ENCODE results near the gene CSPG4.
"Not testable (repeated sequence)": the region's sequence is repeated elsewhere in the genome, so short reads cannot be mapped to it uniquely, and the experiment has no call there.

The CSPG4 gene

DNA sequence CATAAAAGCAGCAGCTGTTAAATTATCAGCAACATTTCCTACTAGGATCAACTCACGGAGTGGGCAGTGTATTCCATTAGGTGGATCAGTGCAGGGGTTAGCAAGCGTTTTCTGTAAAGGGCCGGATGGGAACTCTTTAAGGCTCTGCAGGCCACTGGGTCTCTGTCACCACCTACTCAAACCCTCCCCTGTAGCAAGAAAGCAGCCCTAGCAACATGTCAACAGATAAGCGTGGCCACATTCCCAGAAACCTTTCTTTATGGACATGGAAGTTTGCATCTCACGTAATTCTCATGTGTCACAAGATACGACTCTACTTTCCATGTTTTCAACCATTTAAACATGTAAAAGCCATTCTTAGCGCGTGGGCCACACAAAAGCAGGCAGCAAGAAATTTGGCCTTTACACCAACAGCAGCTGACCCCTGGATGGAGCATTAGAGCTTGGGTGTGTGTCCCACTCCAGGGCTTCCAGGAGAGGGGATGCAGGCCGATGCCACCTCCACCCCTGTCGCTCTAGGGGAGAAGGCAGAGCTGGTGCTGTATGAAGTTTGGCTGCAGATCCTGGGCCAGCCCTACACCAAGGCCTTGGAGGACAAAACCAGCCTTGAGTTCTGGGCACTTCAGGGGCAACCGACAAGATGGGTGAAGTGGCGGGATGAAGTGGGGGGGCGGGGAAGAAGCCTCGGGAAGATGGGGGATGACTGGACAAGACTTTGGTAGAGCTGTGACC is 48.2 kb upstream of the CSPG4 start:
- Histone ChIP-seq H3K9me2 (replicated peaks; ENCODE audit: control insufficient read depth, low read length) (no peaks in the 10 kb centered on the region), H3K9me3 (ENCODE audit: control insufficient read depth, insufficient read depth, low read length) (no peaks in the 10 kb centered on the region), H3F3A (ENCODE audit: control insufficient read depth, insufficient read depth) (peaks cover 5% of the 10 kb centered on the region; the same call in 1 of the 2 replicates), H3K4me2 (ENCODE audit: low read length) (no peak overlapping the region), H4K20me1 (ENCODE audit: control insufficient read depth, insufficient read depth, low read depth, low read length) (no peaks in the 10 kb centered on the region), H3K4me1 (ENCODE audit: control insufficient read depth, low read length) (peaks cover 21% of the 10 kb centered on the region), H3K36me3 (ENCODE audit: control insufficient read depth, low read length) (no peaks in the 10 kb centered on the region), H3K4me3 (ENCODE audit: low read length) (no peak overlapping the region), H3K27ac (ENCODE audit: low read depth, low read length) (no peak overlapping the region), H3K27me3 (ENCODE audit: control insufficient read depth, low read length) (no peaks in the 10 kb centered on the region), H3K79me2 (ENCODE audit: control insufficient read depth, low read length) (peaks cover 2% of the 10 kb centered on the region; the same call in 1 of the 2 replicates)
- TF ChIP-seq EZH2phosphoT487 (IDR thresholded peaks at IDR 0.05; ENCODE audit: borderline replicate concordance, low read length) = no peak
- TF ChIP-seq, protein P1, sequence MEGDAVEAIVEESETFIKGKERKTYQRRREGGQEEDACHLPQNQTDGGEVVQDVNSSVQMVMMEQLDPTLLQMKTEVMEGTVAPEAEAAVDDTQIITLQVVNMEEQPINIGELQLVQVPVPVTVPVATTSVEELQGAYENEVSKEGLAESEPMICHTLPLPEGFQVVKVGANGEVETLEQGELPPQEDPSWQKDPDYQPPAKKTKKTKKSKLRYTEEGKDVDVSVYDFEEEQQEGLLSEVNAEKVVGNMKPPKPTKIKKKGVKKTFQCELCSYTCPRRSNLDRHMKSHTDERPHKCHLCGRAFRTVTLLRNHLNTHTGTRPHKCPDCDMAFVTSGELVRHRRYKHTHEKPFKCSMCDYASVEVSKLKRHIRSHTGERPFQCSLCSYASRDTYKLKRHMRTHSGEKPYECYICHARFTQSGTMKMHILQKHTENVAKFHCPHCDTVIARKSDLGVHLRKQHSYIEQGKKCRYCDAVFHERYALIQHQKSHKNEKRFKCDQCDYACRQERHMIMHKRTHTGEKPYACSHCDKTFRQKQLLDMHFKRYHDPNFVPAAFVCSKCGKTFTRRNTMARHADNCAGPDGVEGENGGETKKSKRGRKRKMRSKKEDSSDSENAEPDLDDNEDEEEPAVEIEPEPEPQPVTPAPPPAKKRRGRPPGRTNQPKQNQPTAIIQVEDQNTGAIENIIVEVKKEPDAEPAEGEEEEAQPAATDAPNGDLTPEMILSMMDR (IDR thresholded peaks at IDR 0.05; ENCODE audit: low read depth, low read length, poor library complexity, severe bottlenecking) = no peak

DNA sequence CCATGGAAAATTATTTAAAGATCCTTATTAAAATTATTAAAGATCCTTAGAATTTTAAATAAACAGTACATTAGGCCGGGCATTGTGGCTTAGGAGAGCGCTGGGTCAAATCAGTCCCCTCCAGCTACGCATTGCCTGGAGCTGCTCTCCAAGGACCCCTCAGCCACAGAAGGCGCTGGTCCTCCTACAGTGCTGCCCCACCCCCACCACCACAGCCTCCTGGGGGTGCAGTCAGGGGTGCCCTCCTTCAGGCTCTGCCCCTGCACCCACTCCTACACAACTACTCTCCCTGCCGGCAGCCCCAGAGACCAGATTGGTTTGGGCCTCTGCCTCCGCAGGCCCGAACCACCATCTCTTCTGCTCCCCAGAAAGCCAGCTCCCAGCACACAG is 47.5 kb upstream of the CSPG4 start:
- H3K4me2 ChIP-seq (ENCODE audit: low read length); H3K27ac ChIP-seq (ENCODE audit: low read depth, low read length); H3K36me3 ChIP-seq (ENCODE audit: control insufficient read depth, low read length); H3K4me3 ChIP-seq (ENCODE audit: low read length); H3K27me3 ChIP-seq (ENCODE audit: control insufficient read depth, low read length); H3K9me3 ChIP-seq (ENCODE audit: control insufficient read depth, insufficient read depth, low read length); H3K79me2 ChIP-seq (ENCODE audit: control insufficient read depth, low read length); H4K20me1 ChIP-seq (ENCODE audit: control insufficient read depth, insufficient read depth, low read depth, low read length); H3K9me2 ChIP-seq (replicated peaks; ENCODE audit: control insufficient read depth, low read length); H3F3A ChIP-seq (ENCODE audit: control insufficient read depth, insufficient read depth): not testable (repeated sequence)
- peaks cover 21% of the 10 kb centered on the region for H3K4me1 ChIP-seq (ENCODE audit: control insufficient read depth, low read length)

DNA sequence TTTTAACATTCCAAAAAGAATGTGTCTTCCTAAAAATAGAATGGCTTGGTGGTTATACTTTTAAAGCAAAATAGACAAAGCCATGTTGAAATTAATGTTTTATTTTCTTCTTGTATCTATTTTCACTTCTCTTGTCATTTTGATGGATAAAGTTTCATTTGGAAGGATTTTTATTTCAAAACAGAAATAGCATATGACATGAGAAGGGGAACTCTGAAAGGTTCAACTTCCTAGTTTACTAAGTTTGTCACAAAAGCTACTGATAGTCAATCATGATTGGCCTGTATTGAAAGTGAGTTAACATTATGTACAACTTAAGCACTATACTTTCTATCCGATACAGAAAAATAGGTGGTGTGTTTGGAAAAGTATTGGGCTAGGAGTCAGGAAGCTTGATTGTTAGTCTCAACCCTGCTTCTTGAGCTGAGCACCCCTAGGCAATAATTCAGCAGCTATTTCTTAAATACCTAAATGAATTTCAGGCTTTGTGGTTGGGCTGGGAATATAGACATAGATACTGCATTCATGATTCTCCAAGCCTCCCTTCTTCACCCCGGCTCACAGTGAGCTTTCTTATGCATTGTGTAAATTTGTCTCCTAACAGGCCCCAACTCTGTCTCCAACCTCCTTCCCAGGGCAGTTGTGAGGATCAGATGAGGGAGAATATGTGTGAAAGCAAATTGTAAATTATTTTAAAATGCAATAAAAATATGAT is 46.9 kb upstream of the CSPG4 start:
- Histone ChIP-seq H3K9me3 (ENCODE audit: control insufficient read depth, insufficient read depth, low read length) (no peaks in the 10 kb centered on the region), H4K20me1 (ENCODE audit: control insufficient read depth, insufficient read depth, low read depth, low read length) (no peaks in the 10 kb centered on the region), H3F3A (ENCODE audit: control insufficient read depth, insufficient read depth) (peaks cover 5% of the 10 kb centered on the region; the same call in 1 of the 2 replicates), H3K9me2 (replicated peaks; ENCODE audit: control insufficient read depth, low read length) (no peaks in the 10 kb centered on the region), H3K4me1 (ENCODE audit: control insufficient read depth, low read length) (peaks cover 21% of the 10 kb centered on the region), H3K27ac (ENCODE audit: low read depth, low read length) (no peak overlapping the region), H3K4me3 (ENCODE audit: low read length) (peak overlapping the region; percentile 93), H3K79me2 (ENCODE audit: control insufficient read depth, low read length) (peaks cover 2% of the 10 kb centered on the region; the same call in 1 of the 2 replicates), H3K27me3 (ENCODE audit: control insufficient read depth, low read length) (no peaks in the 10 kb centered on the region), H3K36me3 (ENCODE audit: control insufficient read depth, low read length) (no peaks in the 10 kb centered on the region), H3K4me2 (ENCODE audit: low read length) (peak overlapping the region; percentile 88)
- no peak for TF ChIP-seq EZH2phosphoT487 (IDR thresholded peaks at IDR 0.05; ENCODE audit: borderline replicate concordance, low read length)
- TF ChIP-seq, protein P1 (IDR thresholded peaks at IDR 0.05; ENCODE audit: low read depth, low read length, poor library complexity, severe bottlenecking) = no peak
